ENCODE results near the gene VAV2.
A peak's percentile ranks its signal among the peaks of the same experiment; 100 is the strongest.

The VAV2 gene

GRCh38 chr9:133843250-133843649 lies 148.9 kb downstream of the VAV2 start:
- Histone ChIP-seq H3K4me1 (ENCODE audit: control insufficient read depth, insufficient read depth, low read length, poor library complexity, severe bottlenecking) (peaks cover 36% of the 10 kb centered on the region), H3K4me3 (ENCODE audit: extremely low read depth, insufficient read depth, low read length, poor library complexity, severe bottlenecking) (no peak overlapping the region), H3K27ac (ENCODE audit: low read depth, low read length, severe bottlenecking) (no peak overlapping the region), H3K9me3 (ENCODE audit: control insufficient read depth, low read length) (no peaks in the 10 kb centered on the region), H3K36me3 (ENCODE audit: control insufficient read depth, insufficient read depth, low read length) (no peaks in the 10 kb centered on the region)
- WGBS, 2 experiments (ENCODE audit: insufficient coverage in 2 of 2): 95 to 96% methylated on average over 3 to 5 of the region's 5 CpGs

- no peaks in the 10 kb centered on the region for H3K36me3 ChIP-seq (ENCODE audit: control insufficient read depth, insufficient read depth, low read length)
- no peak overlapping the region for H3K4me3 ChIP-seq (ENCODE audit: extremely low read depth, insufficient read depth, low read length, poor library complexity, severe bottlenecking)
- H3K9me3 ChIP-seq (ENCODE audit: control insufficient read depth, low read length): no peaks in the 10 kb centered on the region
- peaks cover 36% of the 10 kb centered on the region for H3K4me1 ChIP-seq (ENCODE audit: control insufficient read depth, insufficient read depth, low read length, poor library complexity, severe bottlenecking)
- WGBS, 2 experiments (ENCODE audit: insufficient coverage in 2 of 2): 96 to 97% methylated on average over 18 to 23 of the region's 23 CpGs
- H3K27ac ChIP-seq (ENCODE audit: low read depth, low read length, severe bottlenecking): no peak overlapping the region
Observed at GRCh38 chr9:133842721-133843227, 149.3 kb downstream of the VAV2 start.

- 76 to 77% methylated on average over 16 to 17 of the region's 17 CpGs for WGBS, 2 experiments (ENCODE audit: insufficient coverage in 2 of 2)
- Histone ChIP-seq H3K9me3 (ENCODE audit: control insufficient read depth, low read length) (no peaks in the 10 kb centered on the region), H3K27ac (ENCODE audit: low read depth, low read length, severe bottlenecking) (no peak overlapping the region), H3K4me1 (ENCODE audit: control insufficient read depth, insufficient read depth, low read length, poor library complexity, severe bottlenecking) (peaks cover 36% of the 10 kb centered on the region), H3K4me3 (ENCODE audit: extremely low read depth, insufficient read depth, low read length, poor library complexity, severe bottlenecking) (no peak overlapping the region), H3K36me3 (ENCODE audit: control insufficient read depth, insufficient read depth, low read length) (no peaks in the 10 kb centered on the region)
Observed at GRCh38 chr9:133842174-133842573, 149.9 kb downstream of the VAV2 start.

- H3K9me3 ChIP-seq (ENCODE audit: control insufficient read depth, low read length): no peaks in the 10 kb centered on the region
- peaks cover 36% of the 10 kb centered on the region for H3K4me1 ChIP-seq (ENCODE audit: control insufficient read depth, insufficient read depth, low read length, poor library complexity, severe bottlenecking)
- no peaks in the 10 kb centered on the region for H3K36me3 ChIP-seq (ENCODE audit: control insufficient read depth, insufficient read depth, low read length)
- no peak overlapping the region for H3K27ac ChIP-seq (ENCODE audit: low read depth, low read length, severe bottlenecking)
- WGBS, 2 experiments (ENCODE audit: insufficient coverage in 2 of 2): 88 to 97% methylated on average over 8 to 9 of the region's 10 CpGs
- H3K4me3 ChIP-seq (ENCODE audit: extremely low read depth, insufficient read depth, low read length, poor library complexity, severe bottlenecking): no peak overlapping the region
Observed at GRCh38 chr9:133841167-133841812, 150.8 kb downstream of the VAV2 start.

GRCh38 chr9:133839822-133840329 lies 152.2 kb downstream of the VAV2 start:
- Histone ChIP-seq H3K4me3 (ENCODE audit: extremely low read depth, insufficient read depth, low read length, poor library complexity, severe bottlenecking) (no peak overlapping the region), H3K4me1 (ENCODE audit: control insufficient read depth, insufficient read depth, low read length, poor library complexity, severe bottlenecking) (peaks cover 29% of the 10 kb centered on the region), H3K27ac (ENCODE audit: low read depth, low read length, severe bottlenecking) (peak overlapping the region; percentile 53), H3K36me3 (ENCODE audit: control insufficient read depth, insufficient read depth, low read length) (no peaks in the 10 kb centered on the region), H3K9me3 (ENCODE audit: control insufficient read depth, low read length) (no peaks in the 10 kb centered on the region)
- WGBS, 2 experiments (ENCODE audit: insufficient coverage in 2 of 2): 17 to 23% methylated on average over 11 to 14 of the region's 15 CpGs

GRCh38 chr9:133838859-133839507 lies 153.1 kb downstream of the VAV2 start:
- Histone ChIP-seq H3K27ac (ENCODE audit: low read depth, low read length, severe bottlenecking) (no peak overlapping the region), H3K36me3 (ENCODE audit: control insufficient read depth, insufficient read depth, low read length) (peaks cover 6% of the 10 kb centered on the region), H3K9me3 (ENCODE audit: control insufficient read depth, low read length) (no peaks in the 10 kb centered on the region), H3K4me1 (ENCODE audit: control insufficient read depth, insufficient read depth, low read length, poor library complexity, severe bottlenecking) (peaks cover 20% of the 10 kb centered on the region), H3K4me3 (ENCODE audit: extremely low read depth, insufficient read depth, low read length, poor library complexity, severe bottlenecking) (no peak overlapping the region)
- WGBS, 2 experiments (ENCODE audit: insufficient coverage in 2 of 2): 100% methylated on average over 3 to 4 of the region's 5 CpGs

- Histone ChIP-seq H3K27ac (ENCODE audit: low read depth, low read length, severe bottlenecking) (no peak overlapping the region), H3K9me3 (ENCODE audit: control insufficient read depth, low read length) (no peaks in the 10 kb centered on the region), H3K36me3 (ENCODE audit: control insufficient read depth, insufficient read depth, low read length) (peaks cover 12% of the 10 kb centered on the region), H3K4me3 (ENCODE audit: extremely low read depth, insufficient read depth, low read length, poor library complexity, severe bottlenecking) (no peak overlapping the region), H3K4me1 (ENCODE audit: control insufficient read depth, insufficient read depth, low read length, poor library complexity, severe bottlenecking) (peaks cover 16% of the 10 kb centered on the region)
- 95 to 97% methylated on average over 5 to 6 of the region's 13 CpGs for WGBS, 2 experiments (ENCODE audit: insufficient coverage in 2 of 2)
Observed at GRCh38 chr9:133837627-133838597, 154.2 kb downstream of the VAV2 start.

GRCh38 chr9:133836818-133837217 lies 155.3 kb downstream of the VAV2 start:
- Histone ChIP-seq H3K36me3 (ENCODE audit: control insufficient read depth, insufficient read depth, low read length) (peaks cover 14% of the 10 kb centered on the region), H3K4me1 (ENCODE audit: control insufficient read depth, insufficient read depth, low read length, poor library complexity, severe bottlenecking) (peaks cover 16% of the 10 kb centered on the region), H3K4me3 (ENCODE audit: extremely low read depth, insufficient read depth, low read length, poor library complexity, severe bottlenecking) (no peak overlapping the region), H3K9me3 (ENCODE audit: control insufficient read depth, low read length) (no peaks in the 10 kb centered on the region), H3K27ac (ENCODE audit: low read depth, low read length, severe bottlenecking) (no peak overlapping the region)
- 91 to 94% methylated on average over 5 of the region's 5 CpGs for WGBS, 2 experiments (ENCODE audit: insufficient coverage in 2 of 2)

GRCh38 chr9:133836001-133836758 lies 155.9 kb downstream of the VAV2 start:
- H3K4me1 ChIP-seq (ENCODE audit: control insufficient read depth, insufficient read depth, low read length, poor library complexity, severe bottlenecking): peaks cover 16% of the 10 kb centered on the region
- H3K9me3 ChIP-seq (ENCODE audit: control insufficient read depth, low read length): no peaks in the 10 kb centered on the region
- no peak overlapping the region for H3K27ac ChIP-seq (ENCODE audit: low read depth, low read length, severe bottlenecking)
- 87 to 93% methylated on average over 6 to 15 of the region's 17 CpGs for WGBS, 2 experiments (ENCODE audit: insufficient coverage in 2 of 2)
- H3K4me3 ChIP-seq (ENCODE audit: extremely low read depth, insufficient read depth, low read length, poor library complexity, severe bottlenecking): no peak overlapping the region
- H3K36me3 ChIP-seq (ENCODE audit: control insufficient read depth, insufficient read depth, low read length): peaks cover 14% of the 10 kb centered on the region

Measured in mesodermal cell (in vitro differentiated cells).